SK-N-SH (cell line): ENCODE results near the gene GLYATL1. TPM values are rescaled to one million over a fixed set of nuclear protein-coding genes. Genes with fewer than 3 reads are reported as not detected.

Experiments
- CTCF ChIA-PET: fragments of 300-600, 350-600 bp; formaldehyde crosslinking; extraction: SDS; loops from one replicate; lab custom pipeline; 2021; lab: Yijun Ruan, JAX
- POLR2A ChIA-PET: fragments of 350-600 bp; sonication (Branson Sonifier 250); formaldehyde crosslinking; extraction: SDS; loops from one replicate; lab custom pipeline; 2020; ENCODE audit warnings: antibody characterized with exemption, inconsistent platforms; lab: Yijun Ruan, JAX
- DNase-seq: peaks from one replicate; pipeline ENCODE4 v3.0.0; 2012
- H2AFZ ChIP-seq: fragments of 200-600 bp; sonication (generic); 2 replicates; pipeline ENCODE4 v1.8.1; 2016; ENCODE audit warnings: antibody characterized with exemption, mild to moderate bottlenecking, low read depth
- H3F3A ChIP-seq: fragments of 200-600 bp; sonication (generic); replicated peaks from 2 replicates; pipeline ENCODE3; 2016; ENCODE audit warnings: antibody characterized with exemption, mild to moderate bottlenecking; ENCODE audit not compliant: insufficient read depth
- H3K27ac ChIP-seq, 2 experiments: fragments of 200-500 bp in 1 of 2; fragments of 200-600 bp in 1 of 2; sonication (Bioruptor generic) in 1 of 2; sonication (generic), shearing (Covaris generic) in 1 of 2; 2 replicates each; pipeline versions ENCODE4 v1.5.1 to v1.6.1; 2014 to 2016; ENCODE audit warnings: low read depth in 2 of 2, inconsistent platforms in 1 of 2, low read length in 1 of 2, mild to moderate bottlenecking in 1 of 2, mixed read lengths in 1 of 2
- H3K27me3 ChIP-seq: fragments of 200-600 bp; sonication (generic), shearing (Covaris generic); 2 replicates; pipeline ENCODE4 v1.6.1; 2016; ENCODE audit warnings: mixed run types; ENCODE audit not compliant: insufficient read depth
- H3K36me3 ChIP-seq, 2 experiments: fragments of 200-500 bp in 1 of 2; fragments of 200-600 bp in 1 of 2; sonication (Bioruptor generic) in 1 of 2; sonication (generic) in 1 of 2; replicated peaks in 1 of 2; 2 replicates each; pipeline versions ENCODE3 to v1.5.1; 2014 to 2016; ENCODE audit warnings: low read length in 1 of 2, mild to moderate bottlenecking in 1 of 2; ENCODE audit not compliant: insufficient read depth in 2 of 2, control insufficient read depth in 1 of 2
- H3K4me1 ChIP-seq, 2 experiments: fragments of 200-500 bp in 1 of 2; fragments of 200-600 bp in 1 of 2; sonication (Bioruptor generic) in 1 of 2; sonication (generic), shearing (Covaris generic) in 1 of 2; 2 replicates each; pipeline versions ENCODE4 v1.5.1 to v1.6.1; 2014 to 2016; ENCODE audit warnings: low read depth in 1 of 2, low read length in 1 of 2, mixed run types in 1 of 2; ENCODE audit not compliant: insufficient read depth in 2 of 2, control insufficient read depth in 1 of 2
- H3K4me2 ChIP-seq: fragments of 200-600 bp; sonication (generic), shearing (Covaris generic); 2 replicates; pipeline ENCODE4 v1.6.1; 2017; ENCODE audit warnings: mixed run types
- H3K4me3 ChIP-seq, 2 experiments: fragments of 200-500 bp in 1 of 2; fragments of 200-600 bp in 1 of 2; sonication (Bioruptor generic) in 1 of 2; sonication (generic), shearing (Covaris generic) in 1 of 2; 2 replicates each; pipeline versions ENCODE4 v1.5.1 to v1.8.1; 2014 to 2016; ENCODE audit warnings: low read depth in 2 of 2, inconsistent platforms in 1 of 2, low read length in 1 of 2, mild to moderate bottlenecking in 1 of 2, mixed read lengths in 1 of 2, moderate library complexity in 1 of 2
- H3K79me2 ChIP-seq: fragments of 200-600 bp; sonication (generic); 2 replicates; pipeline ENCODE4 v1.8.1; 2017; ENCODE audit warnings: mild to moderate bottlenecking; ENCODE audit not compliant: insufficient read depth
- H3K9ac ChIP-seq: fragments of 200-600 bp; sonication (generic); 2 replicates; pipeline ENCODE4 v1.6.1; 2017; ENCODE audit warnings: mixed run types
- H3K9me2 ChIP-seq: fragments of 200-600 bp; sonication (generic); 2 replicates; pipeline ENCODE4 v1.6.1; 2017; ENCODE audit warnings: mixed run types
- H3K9me3 ChIP-seq: fragments of 200-600 bp; sonication (generic); 2 replicates; pipeline ENCODE4 v1.6.1; 2017; ENCODE audit warnings: mixed run types, mild to moderate bottlenecking, moderate library complexity
- H4K20me1 ChIP-seq: fragments of 200-600 bp; sonication (generic); 2 replicates; pipeline ENCODE4 v1.6.1; 2017; ENCODE audit warnings: mild to moderate bottlenecking, mixed run types; ENCODE audit not compliant: insufficient read depth
- CTCF ChIP-seq: fragments of 200-600 bp; sonication (generic); IDR thresholded peaks from 2 replicates; pipeline ENCODE4 v1.6.1; 2017; ENCODE audit warnings: antibody characterized with exemption, mild to moderate bottlenecking, moderate library complexity
- ELF1 ChIP-seq: IDR thresholded peaks from 2 replicates; pipeline ENCODE4 v1.4.0; 2012
- EP300 ChIP-seq, 2 experiments: IDR thresholded peaks; 2 replicates each; pipeline versions ENCODE4 v1.4.0 to v1.6.1; 2012; ENCODE audit warnings: borderline replicate concordance in 1 of 2, low read depth in 1 of 2, low read length in 1 of 2
- EZH2phosphoT487 ChIP-seq: fragments of 200-600 bp; sonication (generic); IDR thresholded peaks from 2 replicates; pipeline ENCODE4 v1.6.1; 2017; ENCODE audit warnings: low read depth, mixed run types, mild to moderate bottlenecking, antibody characterized with exemption, moderate library complexity, borderline replicate concordance
- FOSL2 ChIP-seq: IDR thresholded peaks from 2 replicates; pipeline ENCODE4 v1.4.0; 2012; ENCODE audit warnings: low read depth, mild to moderate bottlenecking, moderate library complexity, borderline replicate concordance
- GABPA ChIP-seq: IDR thresholded peaks from 2 replicates; pipeline ENCODE4 v1.4.0; 2012; ENCODE audit warnings: low read depth, mild to moderate bottlenecking
- MAX ChIP-seq: IDR thresholded peaks from 2 replicates; pipeline ENCODE4 v1.4.0; 2012; ENCODE audit warnings: low read depth
- MEF2A ChIP-seq: IDR thresholded peaks from 2 replicates; pipeline ENCODE4 v1.4.0; 2012; ENCODE audit warnings: low read depth, borderline replicate concordance
- MXI1 ChIP-seq: IDR thresholded peaks from 2 replicates; pipeline ENCODE4 v1.6.1; 2012; ENCODE audit warnings: mild to moderate bottlenecking, low read depth, low read length, improper control_type of control experiment
- YY1 ChIP-seq: IDR thresholded peaks from 2 replicates; pipeline ENCODE4 v1.4.0; 2012; ENCODE audit warnings: low read depth, mild to moderate bottlenecking
- WGBS: methylation state at CpG from one replicate; pipeline ENCODE4 v1.1.6; 2017; ENCODE audit warnings: low lambda C conversion rate; 5-methylcytosine and 5-hydroxymethylcytosine counted together
- polyA plus RNA-seq, 3 experiments: library from polyadenylated mRNA; depleted of rRNA; stranded (reverse); fragments of >200 nt; gene quantifications; 2 replicates each; pipeline ENCODE4 v1.2.3, GENCODE V29; 2012
- TF ChIP-seq, protein P1 (sequence below): fragments of 150-350 bp; IDR thresholded peaks from 2 replicates; pipeline ENCODE4 v1.6.1; 2016; ENCODE audit warnings: mild to moderate bottlenecking, low read depth, low read length
- TF ChIP-seq, protein P2 (sequence below): IDR thresholded peaks from 2 replicates; pipeline ENCODE4 v1.6.1; 2012; ENCODE audit warnings: mild to moderate bottlenecking, low read depth, low read length, moderate library complexity

The GLYATL1 gene
- polyA plus RNA-seq, 1 of the 3 experiments (the other 2 are of a cell fraction), result 0.21 TPM

DNA sequence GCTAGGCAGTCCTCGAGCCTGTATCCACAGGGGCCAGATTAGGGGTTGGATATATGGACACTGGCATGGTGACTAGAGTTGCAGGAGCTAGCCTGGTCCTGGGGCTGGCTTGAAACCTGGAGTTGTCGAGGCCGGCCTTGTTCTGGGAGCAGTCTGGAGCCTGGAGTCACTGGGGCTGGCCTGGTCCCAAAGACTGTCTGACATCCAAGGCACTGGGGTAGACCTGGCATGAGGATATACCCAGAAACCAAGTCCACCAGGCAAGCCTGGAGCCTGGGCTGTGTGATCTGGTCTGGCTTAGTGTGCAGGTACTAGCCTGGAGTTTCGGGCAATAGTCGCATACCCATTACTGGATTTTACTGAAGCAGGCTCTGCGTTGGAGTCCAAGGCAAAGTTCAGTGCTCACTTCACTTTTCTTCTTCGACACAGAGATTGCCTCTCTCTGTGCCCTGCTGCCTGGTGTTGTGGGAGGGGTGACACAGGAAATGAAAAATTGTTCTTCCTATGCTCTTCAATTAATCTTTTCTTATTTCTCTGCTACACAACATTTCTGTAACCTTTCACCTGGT, 4.3 kb upstream of the GLYATL1 start:
- 42% methylated on average over 5 of the region's 7 CpGs for WGBS
- Histone ChIP-seq H3K9me2 (no peaks in the 10 kb centered on the region), H3K79me2 (no peaks in the 10 kb centered on the region), H3F3A (no peaks in the 10 kb centered on the region), H2AFZ (no peak overlapping the region), H4K20me1 (no peaks in the 10 kb centered on the region), H3K27me3 (no peaks in the 10 kb centered on the region), H3K4me1 (no peaks in the 10 kb centered on the region), H3K4me3 (no peak overlapping the region), H3K27ac (no peak overlapping the region), H3K4me2 (no peak overlapping the region), H3K36me3 (no peaks in the 10 kb centered on the region), H3K9me3 (no peaks in the 10 kb centered on the region), H3K9ac (no peak overlapping the region)
- POLR2A ChIA-PET, result no interaction called here
- TF ChIP-seq EZH2phosphoT487, result no peak
- TF ChIP-seq, protein P1, sequence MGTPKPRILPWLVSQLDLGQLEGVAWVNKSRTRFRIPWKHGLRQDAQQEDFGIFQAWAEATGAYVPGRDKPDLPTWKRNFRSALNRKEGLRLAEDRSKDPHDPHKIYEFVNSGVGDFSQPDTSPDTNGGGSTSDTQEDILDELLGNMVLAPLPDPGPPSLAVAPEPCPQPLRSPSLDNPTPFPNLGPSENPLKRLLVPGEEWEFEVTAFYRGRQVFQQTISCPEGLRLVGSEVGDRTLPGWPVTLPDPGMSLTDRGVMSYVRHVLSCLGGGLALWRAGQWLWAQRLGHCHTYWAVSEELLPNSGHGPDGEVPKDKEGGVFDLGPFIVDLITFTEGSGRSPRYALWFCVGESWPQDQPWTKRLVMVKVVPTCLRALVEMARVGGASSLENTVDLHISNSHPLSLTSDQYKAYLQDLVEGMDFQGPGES, result no peak
- TF ChIP-seq MXI1, result no peak
- TF ChIP-seq MAX, result no peak
- no peak for DNase-seq
- CTCF ChIA-PET, result interaction anchor here (1.1 kb wide), 1 partner anchor 29 kb away, joined by 3 read pairs; no protein-coding TSS in a partner anchor

DNA sequence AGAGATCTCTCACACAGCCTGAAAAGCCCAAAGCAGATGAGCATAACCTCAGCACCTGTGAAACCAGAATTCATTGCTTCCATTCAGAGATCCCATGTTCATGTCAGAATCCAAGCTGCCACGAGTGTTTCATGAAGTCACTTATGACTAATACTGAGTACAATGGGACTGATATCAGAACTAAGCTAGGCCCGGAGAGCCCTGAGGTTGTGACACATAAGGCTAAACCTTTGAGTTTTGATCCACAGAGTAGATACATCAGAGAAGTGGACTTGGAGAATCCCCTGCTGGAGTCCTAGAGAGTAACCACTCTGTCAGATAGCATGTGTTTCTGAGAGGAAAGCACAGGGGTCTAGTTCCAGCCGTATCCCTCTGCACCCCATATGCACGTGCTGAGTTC, 890 bp upstream of the GLYATL1 start:
- Histone ChIP-seq H3K9me2 (no peaks in the 10 kb centered on the region), H3K9me3 (no peaks in the 10 kb centered on the region), H3K4me2 (no peak overlapping the region), H3K9ac (no peak overlapping the region), H3K27me3 (no peaks in the 10 kb centered on the region), H3F3A (no peaks in the 10 kb centered on the region), H2AFZ (no peak overlapping the region), H3K79me2 (no peaks in the 10 kb centered on the region), H3K27ac (no peak overlapping the region), H3K4me1 (no peaks in the 10 kb centered on the region), H3K36me3 (no peaks in the 10 kb centered on the region), H3K4me3 (no peak overlapping the region), H4K20me1 (no peaks in the 10 kb centered on the region)
- ChIA-PET CTCF (interaction anchor here (1.4 kb wide), 1 partner anchor 115 kb away, joined by 3 read pairs; no protein-coding TSS in a partner anchor), POLR2A (no interaction called here)
- TF ChIP-seq YY1 (no peak), MAX (no peak)
- WGBS, result 0% methylated on average over 4 of the region's 4 CpGs
- no peak for DNase-seq

DNA sequence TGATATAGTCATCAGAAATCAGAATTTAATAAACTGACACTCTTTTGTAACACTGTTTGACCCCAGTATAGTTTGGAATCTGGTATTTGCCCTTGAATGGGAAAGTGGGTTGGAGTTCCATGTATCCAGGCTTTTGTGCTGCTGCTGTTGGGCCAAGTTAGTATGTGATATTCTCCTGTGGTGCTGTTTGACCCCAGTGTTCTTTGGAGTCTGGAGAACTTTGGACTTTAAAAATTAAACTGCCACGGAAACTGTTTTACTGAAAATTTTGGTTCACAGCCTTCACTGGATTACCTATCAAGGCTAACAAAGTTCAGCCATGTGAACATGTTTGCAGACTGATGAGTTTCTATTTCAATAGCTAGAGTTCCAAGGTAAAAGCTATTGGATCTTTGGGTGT, 740 bp downstream of the GLYATL1 start:
- no peak overlapping the region for H3K27ac ChIP-seq
- H3K9me3 ChIP-seq, result no peaks in the 10 kb centered on the region
- H3K9ac ChIP-seq, result no peak overlapping the region
- TF ChIP-seq, protein P2, sequence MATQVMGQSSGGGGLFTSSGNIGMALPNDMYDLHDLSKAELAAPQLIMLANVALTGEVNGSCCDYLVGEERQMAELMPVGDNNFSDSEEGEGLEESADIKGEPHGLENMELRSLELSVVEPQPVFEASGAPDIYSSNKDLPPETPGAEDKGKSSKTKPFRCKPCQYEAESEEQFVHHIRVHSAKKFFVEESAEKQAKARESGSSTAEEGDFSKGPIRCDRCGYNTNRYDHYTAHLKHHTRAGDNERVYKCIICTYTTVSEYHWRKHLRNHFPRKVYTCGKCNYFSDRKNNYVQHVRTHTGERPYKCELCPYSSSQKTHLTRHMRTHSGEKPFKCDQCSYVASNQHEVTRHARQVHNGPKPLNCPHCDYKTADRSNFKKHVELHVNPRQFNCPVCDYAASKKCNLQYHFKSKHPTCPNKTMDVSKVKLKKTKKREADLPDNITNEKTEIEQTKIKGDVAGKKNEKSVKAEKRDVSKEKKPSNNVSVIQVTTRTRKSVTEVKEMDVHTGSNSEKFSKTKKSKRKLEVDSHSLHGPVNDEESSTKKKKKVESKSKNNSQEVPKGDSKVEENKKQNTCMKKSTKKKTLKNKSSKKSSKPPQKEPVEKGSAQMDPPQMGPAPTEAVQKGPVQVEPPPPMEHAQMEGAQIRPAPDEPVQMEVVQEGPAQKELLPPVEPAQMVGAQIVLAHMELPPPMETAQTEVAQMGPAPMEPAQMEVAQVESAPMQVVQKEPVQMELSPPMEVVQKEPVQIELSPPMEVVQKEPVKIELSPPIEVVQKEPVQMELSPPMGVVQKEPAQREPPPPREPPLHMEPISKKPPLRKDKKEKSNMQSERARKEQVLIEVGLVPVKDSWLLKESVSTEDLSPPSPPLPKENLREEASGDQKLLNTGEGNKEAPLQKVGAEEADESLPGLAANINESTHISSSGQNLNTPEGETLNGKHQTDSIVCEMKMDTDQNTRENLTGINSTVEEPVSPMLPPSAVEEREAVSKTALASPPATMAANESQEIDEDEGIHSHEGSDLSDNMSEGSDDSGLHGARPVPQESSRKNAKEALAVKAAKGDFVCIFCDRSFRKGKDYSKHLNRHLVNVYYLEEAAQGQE, result no peak
- TF ChIP-seq FOSL2 (no peak), EP300 (IDR thresholded peaks at IDR 0.05; ENCODE audit: borderline replicate concordance in 1 of 2, low read depth in 1 of 2, low read length in 1 of 2) (no peak), GABPA (no peak), ELF1 (no peak), YY1 (no peak), MEF2A (no peak), CTCF (no peak), MXI1 (no peak)
- POLR2A ChIA-PET, result no interaction called here
- H3K9me2 ChIP-seq, result no peaks in the 10 kb centered on the region
- no peak overlapping the region for H3K4me3 ChIP-seq
- H3K79me2 ChIP-seq, result no peaks in the 10 kb centered on the region
- DNase-seq, result no peak
- no peaks in the 10 kb centered on the region for H3K4me1 ChIP-seq
- WGBS, result 6% methylated on average over 1 of the region's 1 CpG
- CTCF ChIA-PET, result no interaction called here
- no peak overlapping the region for H2AFZ ChIP-seq
- H4K20me1 ChIP-seq, result no peaks in the 10 kb centered on the region
- H3K27me3 ChIP-seq, result no peaks in the 10 kb centered on the region
- H3K4me2 ChIP-seq, result no peak overlapping the region
- no peaks in the 10 kb centered on the region for H3K36me3 ChIP-seq
- H3F3A ChIP-seq, result no peaks in the 10 kb centered on the region
